ENCODE measurements around the gene ITGA11.

The ITGA11 gene

DNA sequence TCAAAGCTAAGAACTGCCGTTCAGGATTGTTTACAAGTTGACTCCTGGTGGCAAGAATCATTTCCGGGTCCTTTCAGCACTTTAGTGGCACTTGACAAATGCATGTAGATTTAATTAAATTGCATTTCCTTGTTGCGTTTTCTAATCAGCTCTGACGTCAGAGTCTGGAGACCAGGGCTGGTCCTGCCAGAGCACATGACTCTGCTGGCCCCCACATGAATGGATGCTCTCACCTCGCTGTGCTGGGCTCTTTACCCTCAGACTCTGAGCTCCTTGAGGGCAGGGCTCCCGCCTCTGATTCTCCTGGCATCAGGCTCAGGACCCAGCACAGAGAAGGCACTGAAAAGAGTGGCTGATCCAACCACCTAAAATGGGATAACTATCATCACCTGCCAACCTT is 85.0 kb downstream of the ITGA11 start:
- TF ChIP-seq, protein P1, sequence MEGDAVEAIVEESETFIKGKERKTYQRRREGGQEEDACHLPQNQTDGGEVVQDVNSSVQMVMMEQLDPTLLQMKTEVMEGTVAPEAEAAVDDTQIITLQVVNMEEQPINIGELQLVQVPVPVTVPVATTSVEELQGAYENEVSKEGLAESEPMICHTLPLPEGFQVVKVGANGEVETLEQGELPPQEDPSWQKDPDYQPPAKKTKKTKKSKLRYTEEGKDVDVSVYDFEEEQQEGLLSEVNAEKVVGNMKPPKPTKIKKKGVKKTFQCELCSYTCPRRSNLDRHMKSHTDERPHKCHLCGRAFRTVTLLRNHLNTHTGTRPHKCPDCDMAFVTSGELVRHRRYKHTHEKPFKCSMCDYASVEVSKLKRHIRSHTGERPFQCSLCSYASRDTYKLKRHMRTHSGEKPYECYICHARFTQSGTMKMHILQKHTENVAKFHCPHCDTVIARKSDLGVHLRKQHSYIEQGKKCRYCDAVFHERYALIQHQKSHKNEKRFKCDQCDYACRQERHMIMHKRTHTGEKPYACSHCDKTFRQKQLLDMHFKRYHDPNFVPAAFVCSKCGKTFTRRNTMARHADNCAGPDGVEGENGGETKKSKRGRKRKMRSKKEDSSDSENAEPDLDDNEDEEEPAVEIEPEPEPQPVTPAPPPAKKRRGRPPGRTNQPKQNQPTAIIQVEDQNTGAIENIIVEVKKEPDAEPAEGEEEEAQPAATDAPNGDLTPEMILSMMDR (IDR thresholded peaks at IDR 0.05), result no peak

DNA sequence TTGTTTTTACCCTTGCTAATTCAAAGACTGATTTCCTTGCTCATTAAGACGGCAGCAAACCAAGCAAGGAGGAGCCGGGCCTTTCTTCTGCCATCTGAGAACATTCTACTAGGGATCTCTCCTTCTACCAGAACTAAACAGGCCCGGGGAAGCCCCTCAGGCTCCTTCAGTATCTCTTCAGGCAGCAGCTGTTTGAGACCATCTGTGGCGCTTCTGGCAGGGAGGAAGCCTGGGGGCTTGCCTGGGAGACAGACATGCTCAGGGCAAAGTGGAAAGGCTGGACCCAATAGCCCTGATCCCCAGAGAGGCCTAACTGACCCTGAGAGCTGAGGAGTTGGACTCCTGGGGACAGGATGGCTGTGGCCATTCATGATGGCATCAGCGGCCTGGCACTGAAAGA is 86.5 kb downstream of the ITGA11 start:
- TF ChIP-seq, protein P1 (IDR thresholded peaks at IDR 0.05), result no peak

DNA sequence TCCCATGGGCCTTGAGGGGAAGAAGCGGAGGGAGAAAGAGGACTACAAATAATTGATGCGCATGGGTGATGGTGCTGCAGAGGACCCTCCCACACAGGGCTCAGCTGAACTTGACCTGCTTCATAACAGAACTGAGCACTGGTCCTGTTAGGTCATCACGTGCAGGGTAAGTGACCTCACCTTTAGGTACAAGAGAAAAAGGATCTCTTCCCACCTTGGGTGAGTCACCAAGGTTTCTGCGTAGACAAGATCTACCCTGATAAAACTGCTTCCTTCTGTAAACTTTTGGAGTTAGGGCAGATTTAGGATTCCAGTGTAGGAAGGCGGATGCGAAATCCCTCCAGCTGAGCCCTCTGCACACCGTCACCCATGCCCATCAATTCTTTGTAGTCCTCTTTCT is 87.4 kb downstream of the ITGA11 start:
- TF ChIP-seq, protein P1 (IDR thresholded peaks at IDR 0.05), result no peak

DNA sequence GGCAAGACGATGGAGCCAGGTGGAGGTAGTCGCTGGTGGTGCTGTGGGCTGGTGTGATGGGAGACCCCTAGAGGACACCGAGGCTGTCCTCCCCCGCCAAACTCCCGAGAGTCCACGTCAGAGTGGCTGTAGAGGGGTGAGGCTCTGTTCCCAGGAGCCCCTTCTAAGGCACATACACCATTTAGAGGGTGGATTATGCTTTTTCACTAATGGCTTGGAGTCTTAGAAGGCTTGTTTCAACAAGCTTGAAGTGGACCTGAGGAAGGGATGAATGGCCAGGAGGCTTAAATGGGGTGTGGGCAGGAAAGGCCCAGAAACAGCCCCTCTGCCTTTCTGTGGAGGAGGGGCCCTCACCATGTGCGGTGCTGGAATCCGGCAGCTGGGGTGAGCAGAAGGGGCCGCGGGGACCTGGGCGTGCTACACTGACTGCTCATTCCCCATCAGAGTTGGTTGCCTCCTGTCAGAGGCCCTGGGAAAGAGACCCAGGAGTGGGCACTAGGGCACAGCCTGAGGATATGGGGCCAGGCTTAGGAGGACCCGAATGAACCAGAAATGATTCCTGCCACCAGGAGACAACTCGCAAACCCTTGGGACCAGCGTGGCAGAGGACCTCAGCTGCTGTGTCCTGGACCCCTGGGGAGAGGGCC is 88.3 kb downstream of the ITGA11 start:
- TF ChIP-seq, protein P1 (IDR thresholded peaks at IDR 0.05), result no peak

DNA sequence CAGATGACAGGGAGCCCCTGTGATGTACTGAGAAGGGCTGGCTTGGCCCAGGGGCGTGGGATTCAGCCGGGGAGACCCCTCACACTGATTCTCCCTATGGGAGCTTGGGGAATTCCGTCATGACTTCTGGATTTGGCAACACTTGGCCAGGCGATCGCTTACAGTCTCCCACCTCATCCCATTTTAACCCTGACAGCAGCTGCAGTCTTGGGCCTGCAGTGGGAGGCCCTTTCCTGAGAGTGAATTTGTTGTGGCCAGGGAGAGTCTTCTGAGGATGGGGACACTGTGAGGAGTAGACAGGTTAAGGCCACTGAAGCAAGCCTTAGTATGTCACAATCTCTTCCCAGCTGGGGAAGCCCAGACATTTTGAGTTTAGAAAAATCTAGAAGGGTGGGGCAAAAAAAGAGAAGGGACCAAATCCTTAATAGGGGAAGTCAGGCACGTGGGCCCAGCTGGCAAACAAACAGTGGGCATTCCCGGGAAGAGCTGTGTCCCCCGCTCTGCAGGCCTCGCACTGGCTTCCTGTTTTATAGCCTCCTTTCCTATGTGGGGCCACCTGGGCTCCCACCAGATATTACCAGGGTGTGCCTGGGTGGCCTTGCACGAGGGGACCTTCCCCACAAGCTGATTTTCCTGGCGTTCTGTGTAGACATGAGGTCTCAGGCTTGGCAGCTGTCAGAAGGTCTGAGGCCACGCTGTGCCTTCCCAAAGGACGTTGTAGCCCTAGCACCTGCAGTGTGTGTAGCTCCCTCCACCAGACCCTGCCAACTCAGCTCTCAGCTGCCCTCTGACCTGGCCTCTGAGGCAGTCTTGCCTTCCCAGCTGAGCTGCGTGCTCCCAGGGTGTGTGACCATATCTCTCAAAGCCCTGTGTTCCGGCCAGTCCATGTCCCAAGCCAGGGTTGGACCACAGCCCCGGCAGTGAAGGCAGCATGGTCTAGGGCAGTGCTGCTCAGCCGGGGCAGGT is 89.9 kb downstream of the ITGA11 start:
- TF ChIP-seq, protein P1 (IDR thresholded peaks at IDR 0.05), result no peak

DNA sequence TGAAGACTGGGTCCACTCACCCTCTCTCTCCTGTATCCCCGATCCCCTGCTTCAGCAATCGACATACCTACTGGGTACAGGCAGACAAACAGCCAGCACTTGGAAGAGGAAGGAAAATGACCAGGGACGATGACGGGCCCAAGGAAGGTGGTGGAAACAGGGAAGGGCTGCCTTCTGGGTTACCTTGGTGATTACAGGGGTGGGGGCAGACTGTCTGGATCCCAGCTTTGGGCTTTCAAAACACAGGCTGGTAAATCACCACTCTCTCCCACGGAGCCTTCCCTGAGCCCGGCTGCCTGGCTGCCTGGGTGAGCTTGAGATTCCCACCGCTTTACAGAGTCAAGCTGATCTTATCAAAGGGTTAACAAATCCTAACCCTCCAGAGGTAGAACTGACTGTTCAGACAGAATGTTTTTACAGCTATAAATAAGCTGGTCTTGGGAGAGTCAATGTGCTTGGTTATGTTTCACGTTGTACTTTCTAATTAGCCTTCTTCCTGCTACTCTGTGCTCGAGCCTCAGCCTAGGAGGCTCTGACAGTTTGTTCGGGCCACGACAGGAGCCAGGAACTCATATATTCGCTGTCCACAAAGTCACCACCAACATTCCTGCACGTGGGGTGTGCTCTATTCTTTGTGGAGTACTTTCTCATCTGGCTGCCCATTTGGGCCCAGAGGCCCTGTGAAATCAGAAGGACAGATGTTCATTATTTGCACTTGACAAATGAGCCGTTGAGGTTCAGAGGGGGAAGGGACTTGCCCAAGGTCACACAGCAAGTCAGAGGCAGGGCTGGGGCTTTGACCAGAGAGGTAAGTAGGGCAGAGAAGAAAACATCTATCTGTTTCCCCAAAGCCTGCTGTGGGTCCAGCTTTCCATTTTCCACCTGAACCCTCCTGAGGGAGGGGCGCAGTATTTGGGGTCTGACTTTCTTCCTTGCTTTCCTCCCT is 91.0 kb downstream of the ITGA11 start:
- TF ChIP-seq, protein P1 (IDR thresholded peaks at IDR 0.05), result no peak

DNA sequence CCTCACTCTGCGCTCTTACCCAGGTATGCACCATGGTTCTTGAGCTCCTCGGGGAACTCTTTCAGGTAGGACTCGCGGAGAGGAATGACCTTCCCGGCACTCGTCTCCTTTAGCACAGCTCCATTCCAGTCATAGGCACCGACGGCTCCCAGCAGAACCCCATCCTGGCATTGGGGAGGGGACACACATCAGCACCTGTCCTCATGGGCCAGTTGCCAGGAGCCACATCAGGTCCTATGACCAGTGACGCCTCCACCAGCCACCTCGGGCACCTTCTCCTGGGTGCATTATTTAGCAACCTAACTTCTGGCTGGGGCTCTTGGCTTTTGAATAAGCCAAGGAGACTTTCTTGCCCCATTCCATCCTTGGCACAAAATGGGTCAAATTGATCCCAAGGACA is 92.5 kb downstream of the ITGA11 start:
- TF ChIP-seq, protein P1 (IDR thresholded peaks at IDR 0.05), result no peak
